D721Med (cell line): ENCODE results near the gene EFHD2.

Source experiments
- DNase-seq: peaks from one replicate; pipeline ENCODE4 v3.0.0; 2011; ENCODE audit warnings: low spot score; ENCODE audit not compliant: insufficient read length
- FAIRE-seq: peaks from 2 replicates; lab custom pipeline; 2011; peaks lifted over from hg19 to GRCh38; lab: Jason Lieb, UNC
- CTCF ChIP-seq: IDR thresholded peaks from 2 replicates; pipeline ENCODE4 v1.5.1; 2012; ENCODE audit warnings: mild to moderate bottlenecking, control low read depth; ENCODE audit not compliant: insufficient read depth; ENCODE audit errors: missing control alignments

Gene EFHD2

GRCh38 chr1:15448877-15449462, 39.3 kb downstream of the EFHD2 start:
- no peak for DNase-seq
- TF ChIP-seq CTCF: no peak
- FAIRE-seq: no peak

GRCh38 chr1:15449567-15449966, 39.9 kb downstream of the EFHD2 start:
- no peak for TF ChIP-seq CTCF
- FAIRE-seq (no peak), DNase-seq (no peak)

GRCh38 chr1:15451014-15451722, 41.5 kb downstream of the EFHD2 start:
- FAIRE-seq: no peak
- TF ChIP-seq CTCF: no peak
- no peak for DNase-seq

GRCh38 chr1:15452216-15452615, 42.5 kb downstream of the EFHD2 start:
- TF ChIP-seq CTCF: no peak
- no peak for DNase-seq
- no peak for FAIRE-seq

- FAIRE-seq (no peak), DNase-seq (no peak)
- no peak for TF ChIP-seq CTCF
Observed at GRCh38 chr1:15452866-15453571, 43.3 kb downstream of the EFHD2 start.

- DNase-seq (no peak), FAIRE-seq (no peak)
- TF ChIP-seq CTCF: no peak
Observed at GRCh38 chr1:15453734-15454133, 44.0 kb downstream of the EFHD2 start.
